Right atrium auricular region (tissue), 2 donors: ENCODE results near the gene MCM5. TPM values are rescaled to one million over a fixed set of nuclear protein-coding genes. Genes with fewer than 3 reads are reported as not detected.

ENCODE experiments used
- DNase-seq: peaks from one replicate; pipeline ENCODE4 v3.0.0-alpha.2; 2019; ENCODE audit warnings: low spot score
- H3K27ac ChIP-seq, 2 donors: fragments of 200-600 bp; sonication (generic); 1 replicate in 1 of 2; 2 replicates in 1 of 2; pipeline ENCODE4 v1.5.1; 2016 to 2019
- H3K27me3 ChIP-seq, 2 donors: fragments of 200-600 bp; sonication (generic); one replicate each; pipeline versions ENCODE4 v1.5.1 to v1.6.0; 2017 to 2019
- H3K36me3 ChIP-seq: fragments of 200-600 bp; sonication (generic); one replicate; pipeline ENCODE4 v1.5.1; 2016
- H3K4me1 ChIP-seq, 2 donors: fragments of 200-600 bp; sonication (generic); one replicate each; pipeline versions ENCODE4 v1.5.1 to v1.6.0; 2017 to 2019
- H3K4me3 ChIP-seq, 2 donors: fragments of 200-600 bp; sonication (generic); 1 replicate in 1 of 2; 2 replicates in 1 of 2; pipeline ENCODE4 v1.5.1; 2017 to 2019; ENCODE audit warnings: mild to moderate bottlenecking in 1 of 2, moderate library complexity in 1 of 2
- H3K9me3 ChIP-seq, 2 donors: fragments of 200-600 bp; sonication (generic); one replicate each; pipeline ENCODE4 v1.5.1; 2019
- total RNA-seq, 2 donors: library from RNA; depleted of rRNA; stranded (reverse); fragments of >200 nt; gene quantifications; one replicate each; pipeline ENCODE4 v1.1.0, GENCODE V29; 2016
- TF ChIP-seq, protein P1 (sequence below), 2 donors: fragments of 200-600 bp; sonication (generic); IDR thresholded peaks; one replicate each; pipeline ENCODE4 v1.5.1; 2019; ENCODE audit warnings: antibody characterized with exemption in 2 of 2

The MCM5 gene
- total RNA-seq, 2 donors from 2014 or later = 5.3 to 6.8 TPM

DNA sequence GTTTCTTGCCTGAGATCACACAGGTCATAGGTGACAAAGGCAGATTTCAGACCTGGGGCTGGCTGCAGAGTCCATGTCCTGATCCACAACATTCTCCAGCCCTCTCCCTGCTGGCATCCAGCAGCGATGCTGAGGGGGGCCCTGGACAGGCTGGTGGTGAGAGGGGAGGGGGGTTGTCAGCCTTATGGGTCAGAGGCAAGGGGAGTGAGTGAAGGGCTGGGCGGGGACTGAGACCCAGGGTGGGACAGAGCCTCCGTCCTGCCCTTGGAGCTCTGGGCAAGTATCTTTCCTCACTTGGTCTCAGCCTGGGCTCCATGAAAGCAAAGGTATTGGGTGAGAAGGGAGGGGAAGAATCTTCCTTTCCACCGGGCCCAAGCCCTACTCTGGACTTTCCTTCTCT lies 74.0 kb downstream of the MCM5 start:
- H3K4me3 ChIP-seq = no peak overlapping the region
- H3K27ac ChIP-seq = no peak overlapping the region
- no peaks in the 10 kb centered on the region for H3K36me3 ChIP-seq
- DNase-seq = no peak
- TF ChIP-seq, protein P1, sequence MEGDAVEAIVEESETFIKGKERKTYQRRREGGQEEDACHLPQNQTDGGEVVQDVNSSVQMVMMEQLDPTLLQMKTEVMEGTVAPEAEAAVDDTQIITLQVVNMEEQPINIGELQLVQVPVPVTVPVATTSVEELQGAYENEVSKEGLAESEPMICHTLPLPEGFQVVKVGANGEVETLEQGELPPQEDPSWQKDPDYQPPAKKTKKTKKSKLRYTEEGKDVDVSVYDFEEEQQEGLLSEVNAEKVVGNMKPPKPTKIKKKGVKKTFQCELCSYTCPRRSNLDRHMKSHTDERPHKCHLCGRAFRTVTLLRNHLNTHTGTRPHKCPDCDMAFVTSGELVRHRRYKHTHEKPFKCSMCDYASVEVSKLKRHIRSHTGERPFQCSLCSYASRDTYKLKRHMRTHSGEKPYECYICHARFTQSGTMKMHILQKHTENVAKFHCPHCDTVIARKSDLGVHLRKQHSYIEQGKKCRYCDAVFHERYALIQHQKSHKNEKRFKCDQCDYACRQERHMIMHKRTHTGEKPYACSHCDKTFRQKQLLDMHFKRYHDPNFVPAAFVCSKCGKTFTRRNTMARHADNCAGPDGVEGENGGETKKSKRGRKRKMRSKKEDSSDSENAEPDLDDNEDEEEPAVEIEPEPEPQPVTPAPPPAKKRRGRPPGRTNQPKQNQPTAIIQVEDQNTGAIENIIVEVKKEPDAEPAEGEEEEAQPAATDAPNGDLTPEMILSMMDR (IDR thresholded peaks at IDR 0.05) = no peak
- H3K27me3 ChIP-seq = no peaks in the 10 kb centered on the region
- peaks cover 0 to 10% of the 10 kb centered on the region in 2 donors for H3K4me1 ChIP-seq
- H3K9me3 ChIP-seq = no peaks in the 10 kb centered on the region

Other genes starting within 250 kb of the MCM5 start
- gene HMGXB4, start 142.6 kb upstream of the MCM5 start, total RNA-seq = 1 to 10 TPM; 9.6 to 9.8 TPM
- 100 to 1,000 TPM; 108 TPM for gene TOM1, start 100.2 kb upstream of the MCM5 start, total RNA-seq
- gene HMOX1, start 19.0 kb upstream of the MCM5 start, total RNA-seq = 10 to 100 TPM in 1 of 2 donors, 1 to 10 TPM in 1; 1.9 to 11.1 TPM
- 1 to 10 TPM in 1 of 2 donors, under 1 TPM in 1; 0.94 to 3.1 TPM for gene RASD2, start 140.7 kb downstream of the MCM5 start, total RNA-seq
- 1,000 to 10,000 TPM; 6,650 to 9,762 TPM for gene MB, start 217.2 kb downstream of the MCM5 start, total RNA-seq
- 1 to 10 TPM; 7.5 to 8.5 TPM for gene APOL6, start 248.3 kb downstream of the MCM5 start, total RNA-seq